HG02571 (cell line): ENCODE data around the gene TTC39A.

Source experiments
- ATAC-seq: cut with Tn5 transposase; IDR thresholded peaks from one replicate; pipeline ENCODE4 v1.9.1; 2021; ENCODE audit warnings: mild to moderate bottlenecking, moderate library complexity; ENCODE audit not compliant: unreplicated experiment

TTC39A gene

DNA sequence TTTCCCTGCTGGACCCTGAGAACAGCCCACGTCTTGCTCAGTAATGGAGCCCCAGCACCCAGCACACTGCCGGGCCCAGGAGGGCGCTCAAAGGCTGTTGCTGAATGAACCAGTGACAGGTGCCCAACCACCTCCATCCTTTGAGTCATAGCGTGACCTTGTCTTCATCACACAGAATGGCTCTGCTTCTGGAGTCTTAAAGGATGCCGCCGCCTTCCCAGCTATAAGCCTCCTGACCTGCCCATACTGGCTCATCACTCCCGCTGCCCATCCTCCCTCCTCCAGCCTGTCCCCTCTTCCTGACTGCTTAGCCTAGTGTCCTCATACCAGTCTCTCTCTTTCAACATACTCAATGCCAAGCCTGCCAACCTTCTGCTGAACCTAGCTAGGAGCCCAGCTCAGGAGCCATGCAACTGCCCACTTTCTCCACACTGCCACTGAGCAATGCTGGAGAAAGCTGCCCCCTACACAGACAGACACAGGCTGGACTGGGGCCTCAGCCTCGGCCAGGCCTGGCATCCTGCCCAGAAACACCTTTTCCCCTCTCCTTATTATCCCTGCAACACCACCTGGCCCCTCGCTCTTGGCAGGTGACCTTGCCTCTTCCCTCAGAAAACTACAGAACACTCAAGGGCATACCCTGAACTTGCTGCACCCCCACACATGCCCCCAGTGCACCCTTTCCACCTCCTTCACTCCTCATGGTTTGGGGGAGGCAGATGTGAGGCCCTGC is 14.1 kb downstream of the TTC39A start:
- ATAC-seq = no peak

DNA sequence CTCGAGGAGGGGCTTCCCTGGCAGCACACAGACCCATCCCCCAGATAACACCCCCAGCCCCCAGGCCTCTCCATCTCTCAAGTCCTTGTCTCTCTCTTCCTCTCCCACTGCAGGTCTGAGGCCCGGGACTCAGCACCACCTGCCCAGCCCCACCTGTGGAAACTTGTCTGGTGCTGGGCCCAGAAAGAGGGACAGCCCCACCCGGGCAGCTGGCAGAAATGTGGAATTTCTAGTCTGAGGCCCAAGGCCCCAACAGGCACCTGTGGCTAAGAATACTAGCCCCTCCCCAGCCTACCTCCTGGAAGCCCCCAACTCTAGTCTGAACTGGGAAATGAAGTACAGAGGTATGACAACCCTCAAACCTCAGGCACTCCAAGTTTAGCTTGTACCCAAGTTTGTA is 15.4 kb downstream of the TTC39A start:
- no peak for ATAC-seq

DNA sequence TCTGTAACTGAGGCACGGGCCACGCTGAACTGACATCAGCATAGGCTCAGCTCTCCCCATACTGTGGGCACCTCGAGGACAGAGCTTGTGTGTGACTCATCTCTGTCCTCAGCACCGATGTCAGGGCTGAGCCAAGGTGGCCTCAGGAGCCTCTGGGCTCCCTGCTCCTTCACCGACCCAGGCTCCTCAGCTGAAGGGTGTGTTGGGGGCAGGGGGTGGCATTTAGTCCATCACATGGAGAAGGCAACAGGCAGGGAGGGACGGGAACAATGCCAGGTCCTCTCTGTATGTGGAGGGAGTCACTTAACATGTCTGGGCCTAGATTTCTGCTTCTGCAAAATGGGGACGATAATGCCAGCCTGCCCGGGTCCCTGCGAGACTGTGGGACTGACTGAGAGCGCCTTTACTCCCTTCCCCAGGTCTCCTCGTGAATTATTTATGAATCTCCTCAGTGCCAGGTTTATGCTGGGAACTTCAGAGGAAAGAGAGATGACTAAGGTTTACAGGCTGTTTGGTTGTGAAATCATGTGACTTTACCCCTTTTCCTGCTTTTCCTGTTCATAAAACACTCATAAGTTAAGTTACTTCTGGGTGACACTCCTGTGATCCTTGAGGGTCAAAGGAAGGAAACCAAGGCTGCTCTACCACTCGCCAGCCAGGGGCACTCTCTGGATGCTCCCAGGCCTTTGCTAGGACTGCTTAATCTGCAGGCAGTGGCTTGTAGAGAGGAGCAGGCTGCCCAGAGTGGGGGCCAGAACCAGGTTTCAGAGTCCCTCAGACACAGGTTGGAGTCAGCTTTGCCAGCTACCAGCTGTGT is 16.2 kb downstream of the TTC39A start:
- no peak for ATAC-seq

GRCh38 chr1:51313268-51313852 is 17.0 kb downstream of the TTC39A start:
- no peak for ATAC-seq

- no peak for ATAC-seq
Measured at GRCh38 chr1:51312718-51313117, 17.6 kb downstream of the TTC39A start.

- no peak for ATAC-seq
Measured at GRCh38 chr1:51311826-51312225, 18.5 kb downstream of the TTC39A start.

DNA sequence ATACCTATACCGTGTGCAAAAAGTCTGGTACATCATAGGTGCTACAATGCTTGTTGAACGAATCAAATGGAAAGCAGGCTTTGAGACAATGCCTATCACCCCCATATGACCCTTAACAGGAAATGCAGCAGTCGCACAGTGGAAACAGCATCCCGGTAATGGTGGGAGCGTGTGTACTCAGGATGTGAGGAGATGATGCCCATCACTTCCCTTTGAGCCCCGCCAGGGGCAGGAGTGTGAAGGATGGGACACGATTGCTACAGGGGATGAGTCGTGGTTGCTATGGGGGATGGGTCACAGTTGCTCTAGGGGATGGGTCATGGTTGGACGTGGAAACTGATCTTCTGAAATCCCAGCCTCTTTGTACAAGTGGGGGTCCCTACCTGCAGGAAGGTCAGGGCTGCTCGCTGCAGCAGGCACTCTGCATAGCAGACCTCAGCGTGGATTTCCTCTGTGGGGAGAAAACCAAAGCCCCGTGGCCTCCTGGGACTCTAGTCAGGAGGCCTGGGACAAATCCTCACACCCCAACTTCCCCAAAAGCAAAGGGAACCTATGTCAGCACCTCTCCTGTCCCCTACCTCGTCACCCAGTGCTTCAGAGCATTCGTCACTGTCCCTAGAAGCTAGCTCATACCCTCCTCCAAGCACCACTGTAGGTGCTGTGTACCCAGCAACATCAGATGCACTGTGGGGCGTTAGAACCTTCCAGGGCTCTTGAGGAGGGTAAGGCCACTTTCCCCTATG is 19.3 kb downstream of the TTC39A start:
- no peak for ATAC-seq

GRCh38 chr1:51309291-51309690 is 21.1 kb downstream of the TTC39A start:
- ATAC-seq = no peak

GRCh38 chr1:51308636-51309035 is 21.7 kb downstream of the TTC39A start:
- ATAC-seq = no peak

- ATAC-seq = no peak
Measured at GRCh38 chr1:51306950-51307349, 23.4 kb downstream of the TTC39A start.

DNA sequence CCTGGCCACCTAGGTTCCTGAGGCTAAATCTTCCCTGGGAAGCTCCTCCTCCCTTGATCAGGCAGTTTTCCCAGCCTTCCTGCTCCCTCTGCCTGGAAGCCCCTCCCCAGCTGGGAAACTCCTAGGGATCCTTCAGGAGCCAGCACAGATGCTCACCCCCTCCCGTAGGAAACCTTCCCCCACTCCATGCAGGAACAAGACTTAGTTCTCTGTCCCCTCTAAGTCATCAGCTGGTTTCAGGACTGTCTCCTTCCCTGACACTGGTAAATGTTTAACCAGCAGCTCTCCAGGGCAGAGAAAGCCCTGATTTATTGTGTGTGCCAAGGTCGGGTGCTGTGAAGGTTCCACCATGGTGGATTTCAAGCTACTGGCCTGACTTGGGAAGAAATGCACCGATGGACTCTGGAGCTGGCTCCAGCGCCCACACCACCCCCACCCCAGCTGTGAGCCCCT is 25.0 kb downstream of the TTC39A start:
- ATAC-seq = no peak

DNA sequence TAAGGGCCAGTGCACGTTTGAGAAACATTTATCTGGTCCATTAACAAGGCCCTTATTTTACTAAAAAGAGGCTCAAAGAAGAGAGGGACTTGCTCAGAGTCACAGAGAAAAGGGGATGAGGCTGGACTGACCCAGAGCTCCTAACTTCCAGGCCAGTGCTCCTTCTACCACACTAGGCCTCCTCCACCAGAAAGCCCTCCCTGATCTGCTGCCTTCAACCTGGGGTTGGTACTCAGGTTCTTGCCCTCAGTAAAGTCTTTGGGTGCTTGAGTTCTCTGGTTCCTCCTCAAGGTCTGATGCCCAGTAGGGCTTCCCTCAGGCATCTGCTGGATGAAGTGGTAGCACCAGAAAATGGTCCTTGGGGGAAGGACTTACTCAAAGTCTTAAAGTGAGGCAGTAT is 26.0 kb downstream of the TTC39A start:
- no peak for ATAC-seq

- no peak for ATAC-seq
Measured at GRCh38 chr1:51303751-51304251, 26.6 kb downstream of the TTC39A start.

DNA sequence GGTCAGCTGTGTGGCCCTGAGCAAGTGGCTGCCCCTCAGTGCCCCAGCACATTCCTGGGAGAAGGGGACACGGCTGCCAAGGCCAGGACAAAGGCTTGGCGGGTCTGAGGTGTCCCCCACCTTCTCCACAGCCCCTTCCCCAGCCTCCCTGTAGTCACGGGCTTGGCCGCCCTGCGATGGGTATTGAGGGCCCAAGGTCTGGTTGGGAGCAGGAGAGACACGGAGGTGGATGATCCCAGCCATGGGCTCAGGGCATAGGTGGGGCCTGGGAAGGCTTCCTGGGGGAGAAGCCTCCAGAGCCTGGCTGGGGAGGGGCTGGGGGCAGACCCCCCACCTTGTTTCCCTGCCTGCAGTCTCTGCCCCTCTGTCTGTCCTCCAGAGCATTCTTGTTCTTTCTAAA is 27.0 kb downstream of the TTC39A start:
- ATAC-seq = no peak

GRCh38 chr1:51302746-51303145 is 27.6 kb downstream of the TTC39A start:
- no peak for ATAC-seq

- ATAC-seq = no peak
Measured at GRCh38 chr1:51302270-51302669, 28.1 kb downstream of the TTC39A start.

GRCh38 chr1:51301844-51302162 is 28.6 kb downstream of the TTC39A start:
- ATAC-seq = no peak

- ATAC-seq = no peak
Measured at GRCh38 chr1:51301152-51301843, 29.1 kb downstream of the TTC39A start.

GRCh38 chr1:51299981-51300670 is 30.2 kb downstream of the TTC39A start:
- ATAC-seq = no peak
